A549 treated with AZD2906 at 1 μM for 4 hours (cell line): ENCODE data around the gene AKAP5. TPM values are rescaled to one million over a fixed set of nuclear protein-coding genes. Genes with fewer than 3 reads are reported as not detected.

Experiments
- total RNA-seq: library from RNA; stranded (reverse); fragments of 200-300 nt; extraction: Qiagen RNA extraction; gene quantifications from 5 replicates; pipeline ENCODE4 v1.2.3, GENCODE V29; 2022

Gene AKAP5, protein sequence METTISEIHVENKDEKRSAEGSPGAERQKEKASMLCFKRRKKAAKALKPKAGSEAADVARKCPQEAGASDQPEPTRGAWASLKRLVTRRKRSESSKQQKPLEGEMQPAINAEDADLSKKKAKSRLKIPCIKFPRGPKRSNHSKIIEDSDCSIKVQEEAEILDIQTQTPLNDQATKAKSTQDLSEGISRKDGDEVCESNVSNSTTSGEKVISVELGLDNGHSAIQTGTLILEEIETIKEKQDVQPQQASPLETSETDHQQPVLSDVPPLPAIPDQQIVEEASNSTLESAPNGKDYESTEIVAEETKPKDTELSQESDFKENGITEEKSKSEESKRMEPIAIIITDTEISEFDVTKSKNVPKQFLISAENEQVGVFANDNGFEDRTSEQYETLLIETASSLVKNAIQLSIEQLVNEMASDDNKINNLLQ
- total RNA-seq: 0.22 to 0.37 TPM (median 0.31 TPM) in 5 replicates

DNA sequence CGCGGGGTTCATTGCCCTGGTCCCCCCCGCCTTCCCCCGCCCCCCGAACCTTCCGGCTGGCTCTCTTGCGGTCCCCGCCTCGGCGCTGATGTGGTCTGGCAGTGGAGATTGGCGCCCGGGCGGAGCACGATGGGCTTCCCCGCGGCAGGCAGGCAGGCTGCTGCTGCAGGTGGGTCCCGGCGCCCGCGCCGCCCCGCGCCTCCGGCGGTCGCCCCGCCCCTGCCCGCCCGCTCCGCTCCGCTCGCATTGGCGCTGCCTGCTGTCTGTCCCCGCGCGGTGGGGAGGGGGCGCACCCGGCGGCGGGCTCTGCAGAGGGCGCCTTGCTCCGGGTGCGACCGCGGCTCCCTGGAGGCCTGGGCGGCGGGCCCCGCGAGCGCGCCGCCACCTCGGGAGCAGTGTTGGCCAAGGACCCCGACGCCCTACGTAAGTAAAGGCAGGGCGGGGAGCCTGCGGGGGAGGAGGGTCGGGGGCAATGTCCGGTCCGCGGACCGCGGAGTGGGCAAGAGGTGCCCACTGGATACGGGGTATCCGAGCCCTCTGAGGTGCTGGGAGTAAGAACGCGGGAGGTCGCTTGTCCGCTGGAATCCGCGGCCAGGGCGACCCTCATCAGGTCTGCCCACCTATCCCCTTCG lies at the start of gene AKAP5:
AKAP5 (plus strand) TSS at position 309 of the 632 bp plus-strand sequence. CDS start 2,896 bp downstream, outside the sequence.

GRCh38 chr14:64503434-64504309 lies 38.4 kb downstream of the AKAP5 start, which contains the start of gene ZBTB25:
TSS of gene ZBTB25 (minus strand) at chr14:64503838. CDS start at chr14:64490533, 13,305 bp downstream.

DNA sequence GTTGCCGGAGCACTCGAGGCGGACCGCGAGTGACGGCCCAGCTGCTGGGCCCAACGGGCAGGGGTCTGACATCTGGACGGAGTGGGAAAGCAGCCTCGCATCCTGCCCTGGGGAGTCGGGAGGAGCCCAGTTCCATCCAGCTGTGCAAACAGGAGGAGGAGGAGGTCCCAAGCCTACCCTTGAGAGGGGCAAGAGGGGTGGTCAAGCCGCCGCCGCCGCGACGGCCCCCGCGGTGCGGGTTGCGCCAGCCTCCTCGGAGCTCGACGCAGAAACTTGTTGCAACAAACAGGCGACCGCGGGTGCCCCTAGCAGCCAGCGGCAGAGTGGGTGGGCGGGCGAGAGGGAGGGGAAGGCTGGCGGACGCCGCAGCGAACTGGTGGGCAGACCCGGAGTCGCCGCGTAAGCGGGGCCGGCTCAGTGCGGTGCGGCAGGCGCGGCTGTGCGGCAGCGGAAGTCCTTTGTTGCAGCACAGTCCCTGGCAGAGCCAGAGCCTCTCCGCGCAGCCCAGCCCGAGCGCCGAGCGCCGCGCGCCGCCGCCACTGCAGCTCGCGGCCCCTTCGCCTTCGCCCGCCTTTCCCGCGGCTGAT lies 39.1 kb downstream of the AKAP5 start, which contains the start of gene ZBTB1:
ZBTB1 (plus strand) TSS at position 461 of the 587 bp plus-strand sequence. CDS start 16,735 bp downstream, outside the sequence.

Other genes with a start within 250 kb of the AKAP5 start
- 0.04 to 0.08 TPM (median 0.06 TPM) in 5 replicates for gene ESR2, start 171.1 kb upstream of the AKAP5 start, total RNA-seq
- 99.2 to 123 TPM (median 105 TPM) in 5 replicates for gene MTHFD1, start 77.1 kb upstream of the AKAP5 start, total RNA-seq
- 3.8 to 5.7 TPM (median 5.2 TPM) in 5 replicates for gene ZBTB25, start 38.3 kb downstream of the AKAP5 start, total RNA-seq
- gene ZBTB1, start 39.3 kb downstream of the AKAP5 start, total RNA-seq: 19.5 to 22.0 TPM (median 21.1 TPM) in 5 replicates
- 30.7 to 39.2 TPM (median 33.3 TPM) in 5 replicates for gene HSPA2, start 75.2 kb downstream of the AKAP5 start, total RNA-seq
- gene PPP1R36, start 84.5 kb downstream of the AKAP5 start, total RNA-seq: 0.17 to 0.38 TPM (median 0.33 TPM) in 5 replicates
- gene PLEKHG3, start 238.9 kb downstream of the AKAP5 start, total RNA-seq: 18.6 to 25.6 TPM (median 24.8 TPM) in 5 replicates